CD14-positive monocyte (primary cell): ENCODE results near the gene C17orf67. TPM values are rescaled to one million over a fixed set of nuclear protein-coding genes. Genes with fewer than 3 reads are reported as not detected.

ENCODE experiments used
- DNase-seq, 3 donors: peaks; one replicate each; pipeline ENCODE4 v3.0.0-alpha.2; 2011 to 2022
- H2AFZ ChIP-seq: 2 replicates; pipeline ENCODE4 v1.6.0; 2012; ENCODE audit warnings: mild to moderate bottlenecking, low read depth, low read length, inconsistent platforms; ENCODE audit not compliant: insufficient read depth, poor library complexity, severe bottlenecking
- H3K27ac ChIP-seq, 2 donors: 1 replicate in 1 of 2; 2 replicates in 1 of 2; pipeline ENCODE4 v1.5.1; 2012 to 2013; ENCODE audit warnings: low read length in 2 of 2, control low read depth in 1 of 2, inconsistent platforms in 1 of 2, low read depth in 1 of 2, mild to moderate bottlenecking in 1 of 2
- H3K27me3 ChIP-seq, 2 donors: one replicate each; pipeline versions ENCODE4 v1.6.0 to v1.6.1; 2011 to 2013; ENCODE audit warnings: low read length in 2 of 2; ENCODE audit not compliant: control insufficient read depth in 2 of 2, insufficient read depth in 2 of 2
- H3K36me3 ChIP-seq, 2 donors: replicated peaks in 1 of 2; 1 replicate in 1 of 2; 2 replicates in 1 of 2; pipeline versions ENCODE4 v1.5.1 to v1.6.1; 2012 to 2013; ENCODE audit warnings: low read length in 2 of 2, control low read depth in 1 of 2, inconsistent platforms in 1 of 2, mild to moderate bottlenecking in 1 of 2; ENCODE audit not compliant: insufficient read depth in 2 of 2, control insufficient read depth in 1 of 2
- H3K4me1 ChIP-seq, 2 donors: 1 replicate in 1 of 2; 2 replicates in 1 of 2; pipeline versions ENCODE4 v1.5.1 to v1.6.1; 2012 to 2013; ENCODE audit warnings: low read length in 2 of 2, control low read depth in 1 of 2, inconsistent platforms in 1 of 2, mild to moderate bottlenecking in 1 of 2, moderate library complexity in 1 of 2; ENCODE audit not compliant: insufficient read depth in 2 of 2, control insufficient read depth in 1 of 2
- H3K4me2 ChIP-seq: replicated peaks from 2 replicates; pipeline ENCODE3; 2012; ENCODE audit warnings: low read length, moderate library complexity, mild to moderate bottlenecking; ENCODE audit not compliant: poor library complexity, severe bottlenecking; ENCODE audit errors: extremely low read depth
- H3K4me3 ChIP-seq, 3 experiments: fragments of 200-600 bp in 1 of 3; sonication (generic) in 1 of 3; replicated peaks in 1 of 3; 1 replicate in 2 of 3; 2 replicates in 1 of 3; pipeline ENCODE4 v1.5.1; 2011 to 2013; ENCODE audit warnings: low read length in 3 of 3, mild to moderate bottlenecking in 3 of 3, control low read depth in 2 of 3, low read depth in 2 of 3, inconsistent platforms in 1 of 3, moderate library complexity in 1 of 3
- H3K79me2 ChIP-seq: 2 replicates; pipeline ENCODE4 v1.6.0; 2012; ENCODE audit warnings: mild to moderate bottlenecking, control low read depth, inconsistent platforms, low read length, moderate library complexity; ENCODE audit not compliant: insufficient read depth
- H3K9ac ChIP-seq: 2 replicates; pipeline ENCODE4 v1.6.0; 2017; ENCODE audit warnings: low read length, mild to moderate bottlenecking; ENCODE audit not compliant: insufficient read depth, poor library complexity, severe bottlenecking
- H3K9me3 ChIP-seq, 2 donors: replicated peaks in 1 of 2; 1 replicate in 1 of 2; 2 replicates in 1 of 2; pipeline versions ENCODE4 v1.5.1 to v1.6.1; 2012 to 2013; ENCODE audit warnings: low read length in 2 of 2, control low read depth in 1 of 2; ENCODE audit not compliant: control insufficient read depth in 1 of 2, insufficient read depth in 1 of 2
- H4K20me1 ChIP-seq: 2 replicates; pipeline ENCODE4 v1.6.0; 2012; ENCODE audit warnings: mild to moderate bottlenecking, low read length, control low read depth, moderate library complexity; ENCODE audit not compliant: insufficient read depth
- H3K27ac Mint-ChIP-seq, 7 donors: one replicate each; pipeline ENCODE4 v1.8.0; 2020; ENCODE audit warnings: mild to moderate bottlenecking in 7 of 7, mixed read lengths in 7 of 7, moderate library complexity in 6 of 7, inconsistent platforms in 2 of 7
- H3K27me3 Mint-ChIP-seq, 3 donors: one replicate each; pipeline ENCODE4 v1.8.0; 2021 to 2022; ENCODE audit warnings: low read depth in 3 of 3, mild to moderate bottlenecking in 3 of 3, mixed read lengths in 3 of 3, moderate library complexity in 3 of 3, inconsistent platforms in 1 of 3
- H3K36me3 Mint-ChIP-seq, 2 donors: one replicate each; pipeline ENCODE4 v1.8.0; 2020; ENCODE audit warnings: mixed read lengths in 2 of 2, inconsistent platforms in 1 of 2, mild to moderate bottlenecking in 1 of 2
- H3K4me1 Mint-ChIP-seq: one replicate; pipeline ENCODE4 v1.8.0; 2020; ENCODE audit warnings: mild to moderate bottlenecking, mixed read lengths
- H3K4me3 Mint-ChIP-seq, 2 donors: one replicate each; pipeline ENCODE4 v1.8.0; 2020; ENCODE audit warnings: mild to moderate bottlenecking in 2 of 2, mixed read lengths in 2 of 2, moderate library complexity in 1 of 2
- H3K9me3 Mint-ChIP-seq, 7 donors: one replicate each; pipeline ENCODE4 v1.8.0; 2020 to 2022; ENCODE audit warnings: mixed read lengths in 7 of 7, mild to moderate bottlenecking in 6 of 7, moderate library complexity in 6 of 7, inconsistent platforms in 2 of 7
- WGBS: methylation state at CpG from one replicate; pipeline ENCODE4 v1.1.5; 2013; ENCODE audit warnings: missing lambda C conversion rate; ENCODE audit not compliant: insufficient coverage; 5-methylcytosine and 5-hydroxymethylcytosine counted together
- intact Hi-C, 2 donors: fragments of 100-400 bp; cut with micrococcal nuclease; formaldehyde crosslinking; loops; one replicate each; pipeline versions ENCODE4 v1.15.0 to v1.15.1; 2023
- polyA plus RNA-seq, 3 donors: library from polyadenylated mRNA; depleted of rRNA in 1 of 3; unstranded in 2 of 3; stranded (reverse) in 1 of 3; fragments of 300-500 nt in 2 of 3; fragments of >200 nt in 1 of 3; fragmentation: Illumina TruSeq in 2 of 3; gene quantifications; 1 replicate in 2 of 3; 2 replicates in 1 of 3; pipeline ENCODE4 v1.2.3, GENCODE V29; 2012 to 2021
- TF ChIP-seq, protein P1 (sequence below): fragments of 200-600 bp; IDR thresholded peaks from one replicate; pipeline ENCODE4 v1.8.0; 2022; ENCODE audit warnings: antibody characterized with exemption, mild to moderate bottlenecking

C17orf67 gene
- polyA plus RNA-seq, 3 donors, result 0.56 to 0.57 (median 0.56) TPM

DNA sequence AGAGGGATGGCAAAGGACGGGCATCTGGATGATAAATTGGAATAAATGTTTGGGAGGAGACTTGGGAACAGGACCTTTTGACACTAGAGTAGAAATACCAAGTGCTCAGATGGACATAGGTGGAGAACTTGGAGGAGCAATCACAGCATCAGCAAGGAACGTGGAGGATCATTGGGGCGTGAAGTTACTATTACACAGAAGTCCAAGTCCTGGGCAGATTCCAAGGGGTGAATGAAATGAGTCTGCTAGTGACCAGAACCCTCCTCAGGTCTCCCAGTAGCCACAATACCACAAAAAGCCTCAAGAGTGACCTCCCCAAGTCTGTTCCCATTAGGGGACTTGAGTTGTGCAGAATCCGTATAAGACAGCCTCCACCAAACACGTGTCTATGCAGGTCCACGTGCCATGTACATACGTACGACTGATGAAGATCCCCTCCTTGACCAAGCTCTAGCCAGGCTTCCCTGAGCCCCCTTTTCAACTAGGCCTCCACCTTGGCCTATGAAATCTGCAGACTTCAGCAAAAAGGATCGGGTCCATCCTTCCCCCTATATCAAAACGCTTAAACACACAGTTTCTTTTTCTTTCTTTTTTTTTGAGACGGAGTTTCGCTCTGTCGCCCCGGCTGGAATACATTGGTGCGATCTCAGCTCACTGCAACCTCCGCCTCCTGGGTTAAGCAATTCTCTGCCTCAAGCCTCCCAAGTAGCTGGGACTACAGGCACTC, 2.2 kb downstream of the C17orf67 start:
- Mint-ChIP-seq H3K27ac (peak overlapping the region in 1 of 7 donors; percentile 33), H3K4me1 (peaks cover 22% of the 10 kb centered on the region), H3K4me3 (no peak overlapping the region), H3K36me3 (peaks cover 9 to 25% of the 10 kb centered on the region in 2 donors), H3K9me3 (no peaks in the 10 kb centered on the region), H3K27me3 (peaks cover 2 to 9% (median 5%) of the 10 kb centered on the region in 3 donors)
- no peak for DNase-seq
- intact Hi-C loops, result loop anchor here (5.0 kb wide), 2 partner anchors 81 to 146 kb away; partner anchors contain the start of genes SCPEP1 (in 1 of the 2) and TRIM25 (in 1 of the 2)
- peaks cover 0 to 4% of the 10 kb centered on the region in 2 donors for H3K36me3 ChIP-seq
- no peak overlapping the region for H3K4me2 ChIP-seq
- no peak overlapping the region for H3K9ac ChIP-seq
- peaks cover 12% of the 10 kb centered on the region for H3K79me2 ChIP-seq
- no peaks in the 10 kb centered on the region for H3K27me3 ChIP-seq
- H2AFZ ChIP-seq, result no peak overlapping the region
- no peaks in the 10 kb centered on the region for H3K9me3 ChIP-seq
- no peak overlapping the region for H3K27ac ChIP-seq
- 84% methylated on average over 14 of the region's 16 CpGs for WGBS
- peaks cover 12% of the 10 kb centered on the region for H4K20me1 ChIP-seq
- TF ChIP-seq, protein P1, sequence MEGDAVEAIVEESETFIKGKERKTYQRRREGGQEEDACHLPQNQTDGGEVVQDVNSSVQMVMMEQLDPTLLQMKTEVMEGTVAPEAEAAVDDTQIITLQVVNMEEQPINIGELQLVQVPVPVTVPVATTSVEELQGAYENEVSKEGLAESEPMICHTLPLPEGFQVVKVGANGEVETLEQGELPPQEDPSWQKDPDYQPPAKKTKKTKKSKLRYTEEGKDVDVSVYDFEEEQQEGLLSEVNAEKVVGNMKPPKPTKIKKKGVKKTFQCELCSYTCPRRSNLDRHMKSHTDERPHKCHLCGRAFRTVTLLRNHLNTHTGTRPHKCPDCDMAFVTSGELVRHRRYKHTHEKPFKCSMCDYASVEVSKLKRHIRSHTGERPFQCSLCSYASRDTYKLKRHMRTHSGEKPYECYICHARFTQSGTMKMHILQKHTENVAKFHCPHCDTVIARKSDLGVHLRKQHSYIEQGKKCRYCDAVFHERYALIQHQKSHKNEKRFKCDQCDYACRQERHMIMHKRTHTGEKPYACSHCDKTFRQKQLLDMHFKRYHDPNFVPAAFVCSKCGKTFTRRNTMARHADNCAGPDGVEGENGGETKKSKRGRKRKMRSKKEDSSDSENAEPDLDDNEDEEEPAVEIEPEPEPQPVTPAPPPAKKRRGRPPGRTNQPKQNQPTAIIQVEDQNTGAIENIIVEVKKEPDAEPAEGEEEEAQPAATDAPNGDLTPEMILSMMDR, result no peak
- peaks cover 26 to 30% of the 10 kb centered on the region in 2 donors for H3K4me1 ChIP-seq
- no peak overlapping the region for H3K4me3 ChIP-seq

- H3K9ac ChIP-seq, result no peak overlapping the region
- H3K27ac Mint-ChIP-seq, result peak overlapping the region in 1 of 7 donors; percentile 33
- peaks cover 0 to 4% of the 10 kb centered on the region in 2 donors for H3K36me3 ChIP-seq
- H3K4me3 Mint-ChIP-seq, result no peak overlapping the region
- H4K20me1 ChIP-seq, result peaks cover 12% of the 10 kb centered on the region
- H3K9me3 Mint-ChIP-seq, result no peaks in the 10 kb centered on the region
- H3K27ac ChIP-seq, result no peak overlapping the region
- peaks cover 6 to 22% of the 10 kb centered on the region in 2 donors for H3K36me3 Mint-ChIP-seq
- intact Hi-C loops, result loop anchor here (5.0 kb wide), 2 partner anchors 81 to 146 kb away; partner anchors contain the start of genes SCPEP1 (in 1 of the 2) and TRIM25 (in 1 of the 2)
- peaks cover 12% of the 10 kb centered on the region for H3K79me2 ChIP-seq
- H3K9me3 ChIP-seq, result no peaks in the 10 kb centered on the region
- 95% methylated on average over 6 of the region's 7 CpGs for WGBS
- TF ChIP-seq, protein P1, result no peak
- H3K27me3 ChIP-seq, result no peaks in the 10 kb centered on the region
- H3K4me2 ChIP-seq, result no peak overlapping the region
- H2AFZ ChIP-seq, result no peak overlapping the region
- peaks cover 26 to 30% of the 10 kb centered on the region in 2 donors for H3K4me1 ChIP-seq
- no peak overlapping the region for H3K4me3 ChIP-seq
- H3K27me3 Mint-ChIP-seq, result peaks cover 2 to 9% (median 5%) of the 10 kb centered on the region in 3 donors
- peaks cover 22% of the 10 kb centered on the region for H3K4me1 Mint-ChIP-seq
- DNase-seq, result no peak
These were observed 2.9 kb downstream of the C17orf67 start for GRCh38 chr17:56830726-56831368.
